ENCODE measurements around the gene ZKSCAN4.
A peak's percentile ranks its signal among the peaks of the same experiment; 100 is the strongest.

The ZKSCAN4 gene

DNA sequence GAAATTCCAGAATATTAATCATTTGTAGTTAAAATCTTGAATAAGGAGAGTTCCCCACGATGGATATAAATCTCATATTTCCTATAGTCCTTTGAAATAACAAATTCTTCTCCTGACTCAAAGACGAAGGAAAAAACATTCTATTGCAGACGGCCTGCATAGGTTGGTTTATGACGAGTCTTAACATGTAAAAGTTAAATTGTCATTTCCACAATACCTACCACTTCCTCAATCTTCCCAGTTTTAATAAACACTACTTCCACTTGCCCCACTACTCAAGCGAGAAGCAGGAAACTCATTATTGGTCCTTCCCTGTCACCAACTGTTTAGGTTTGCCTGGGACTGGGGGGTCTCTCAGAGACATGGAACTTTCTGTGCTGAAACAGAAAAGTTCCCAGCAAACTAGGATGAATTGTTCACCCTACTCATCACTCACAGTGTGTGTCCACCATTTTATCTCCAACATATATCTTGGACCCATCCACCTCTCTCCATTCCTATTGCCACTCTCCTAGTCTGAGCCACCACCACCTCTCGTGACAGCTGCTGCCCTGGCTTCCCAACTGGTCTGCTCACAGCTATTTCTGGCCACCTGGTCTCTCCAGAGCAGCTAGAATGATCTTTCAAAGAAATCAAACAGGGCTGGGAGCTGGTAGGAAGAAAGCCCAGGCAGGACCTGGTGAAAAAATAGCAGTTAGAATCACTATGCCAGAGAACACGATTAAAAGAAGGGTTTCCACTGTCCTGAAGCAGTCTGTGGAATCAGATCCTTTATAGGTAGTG lies 42.1 kb downstream of the ZKSCAN4 start:
- H3K4me3 ChIP-seq (ENCODE audit: low read depth, low read length): no peak overlapping the region

DNA sequence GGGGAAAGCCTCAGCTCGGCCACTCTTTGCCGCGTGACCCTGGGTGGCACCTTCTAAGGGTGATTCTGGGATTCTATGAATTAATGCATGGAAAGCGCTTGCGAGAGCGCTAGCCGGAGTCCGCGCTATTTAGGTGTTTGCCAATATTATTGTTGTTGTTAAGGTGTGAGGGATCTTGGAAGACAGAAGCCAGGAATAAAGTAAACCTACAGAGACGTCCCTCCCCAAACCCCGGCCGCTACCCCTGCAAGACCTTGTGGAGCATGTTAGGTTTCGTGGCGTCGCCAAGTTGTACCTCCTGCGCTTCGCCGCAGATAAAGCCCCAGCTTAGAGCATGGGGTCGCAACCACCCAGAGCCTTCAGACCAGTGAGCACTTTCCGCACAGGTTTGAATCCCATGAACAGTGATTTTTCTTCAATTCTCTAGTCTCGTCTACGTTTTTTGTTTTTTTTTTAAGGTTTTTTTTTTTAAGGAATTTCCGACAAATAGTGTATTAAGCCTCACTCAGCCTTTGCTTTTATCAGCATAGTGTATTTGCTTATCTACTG lies 43.9 kb downstream of the ZKSCAN4 start:
- H3K4me3 ChIP-seq (ENCODE audit: low read depth, low read length): peak overlapping the region; percentile 58

DNA sequence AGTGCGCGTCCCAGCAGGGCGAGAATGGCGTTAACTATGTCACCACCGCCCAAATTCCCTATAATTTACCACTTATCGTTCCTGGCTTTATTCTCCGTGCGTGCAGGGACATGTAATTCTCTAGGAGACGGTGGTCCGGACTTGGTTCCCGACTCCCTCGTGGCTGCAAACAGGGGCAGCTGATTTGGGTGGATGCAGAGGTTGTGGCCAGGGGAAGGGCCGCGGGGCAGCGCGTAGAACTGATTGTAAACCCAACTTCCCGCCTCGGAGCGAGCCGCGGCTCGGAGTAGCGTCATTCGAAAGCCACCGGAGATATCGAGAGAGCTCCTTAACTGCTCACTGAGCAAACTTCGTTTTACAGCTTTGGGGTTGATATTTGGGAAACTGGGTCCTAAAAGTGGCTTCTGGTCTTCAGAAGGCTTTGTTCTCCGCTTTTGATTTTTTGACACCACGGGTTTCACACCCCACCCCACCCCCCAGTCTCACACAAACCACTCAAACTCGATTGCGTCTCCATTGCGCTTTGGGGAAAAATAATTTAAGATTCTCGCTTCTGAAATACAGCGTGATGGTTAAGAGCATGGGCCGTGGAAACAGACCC lies 44.5 kb downstream of the ZKSCAN4 start:
- H3K4me3 ChIP-seq (ENCODE audit: low read depth, low read length): peak overlapping the region; percentile 58

GRCh38 chr6:28206928-28207509 lies 45.0 kb downstream of the ZKSCAN4 start:
- H3K4me3 ChIP-seq (ENCODE audit: low read depth, low read length): peak overlapping the region; percentile 58

DNA sequence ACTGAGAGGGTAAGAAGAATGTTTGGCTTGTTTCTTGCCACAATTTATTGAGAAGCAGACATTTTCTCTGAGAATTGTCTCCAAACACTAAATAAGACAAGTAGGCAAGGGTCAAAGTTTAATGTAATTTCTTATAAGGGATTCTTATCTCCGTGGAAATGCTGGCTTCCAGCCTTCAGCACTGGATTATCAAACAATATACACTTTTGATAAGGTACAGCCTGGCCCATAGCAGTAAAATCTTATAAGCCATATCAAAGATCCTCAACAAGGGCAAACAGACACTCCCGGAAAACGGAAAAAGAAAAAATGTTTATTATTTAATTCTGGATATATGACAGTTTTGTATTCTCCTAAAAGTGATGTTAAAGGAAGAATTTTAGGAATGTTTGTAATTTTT lies 45.5 kb downstream of the ZKSCAN4 start:
- no peak overlapping the region for H3K4me3 ChIP-seq (ENCODE audit: low read depth, low read length)

DNA sequence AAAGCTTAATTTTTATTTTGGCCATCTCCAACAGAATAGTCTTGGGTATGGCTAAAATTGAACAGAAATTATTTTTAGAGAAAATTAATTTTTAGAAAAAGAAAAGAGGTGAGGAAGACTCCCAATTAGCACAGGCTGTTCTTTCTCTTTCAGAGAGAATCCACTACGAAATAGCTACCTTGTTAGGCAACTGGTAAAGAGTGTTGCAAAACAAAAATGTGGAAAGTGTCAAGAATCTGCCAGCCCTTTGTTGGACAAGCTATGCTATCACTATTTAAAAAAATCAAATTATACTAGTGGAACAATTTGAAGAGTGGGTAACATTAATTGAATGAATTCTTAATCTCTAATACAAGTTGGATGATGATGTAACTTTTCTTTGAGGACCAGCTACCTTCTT lies 46.2 kb downstream of the ZKSCAN4 start:
- H3K4me3 ChIP-seq (ENCODE audit: low read depth, low read length): no peak overlapping the region

- H3K4me3 ChIP-seq (ENCODE audit: low read depth, low read length): no peak overlapping the region
These were observed 48.9 kb downstream of the ZKSCAN4 start for GRCh38 chr6:28203201-28203600.

DNA sequence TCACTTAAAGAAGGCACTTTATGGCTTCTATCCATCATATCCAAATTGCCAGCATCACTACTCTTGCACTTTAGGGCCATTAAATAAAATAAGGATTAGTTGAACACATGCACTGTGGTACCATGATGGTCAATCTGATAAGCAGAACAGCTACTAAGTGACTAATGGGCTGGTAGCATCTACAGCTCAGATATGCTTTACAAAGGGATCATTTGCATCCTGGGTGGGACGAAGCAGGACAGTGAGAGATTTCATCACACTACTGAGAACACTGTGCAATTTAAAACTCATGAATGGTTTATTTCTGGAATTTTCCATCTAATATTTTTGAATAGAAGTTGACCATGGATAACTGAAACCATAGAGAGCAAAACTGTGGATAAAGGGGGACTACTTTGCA lies 52.0 kb downstream of the ZKSCAN4 start:
- no peak overlapping the region for H3K4me3 ChIP-seq (ENCODE audit: low read depth, low read length)
